ENCODE measurements around the gene LLGL2.
"Not testable (repeated sequence)": the region's sequence is repeated elsewhere in the genome, so short reads cannot be mapped to it uniquely, and the experiment has no call there.

Gene LLGL2

DNA sequence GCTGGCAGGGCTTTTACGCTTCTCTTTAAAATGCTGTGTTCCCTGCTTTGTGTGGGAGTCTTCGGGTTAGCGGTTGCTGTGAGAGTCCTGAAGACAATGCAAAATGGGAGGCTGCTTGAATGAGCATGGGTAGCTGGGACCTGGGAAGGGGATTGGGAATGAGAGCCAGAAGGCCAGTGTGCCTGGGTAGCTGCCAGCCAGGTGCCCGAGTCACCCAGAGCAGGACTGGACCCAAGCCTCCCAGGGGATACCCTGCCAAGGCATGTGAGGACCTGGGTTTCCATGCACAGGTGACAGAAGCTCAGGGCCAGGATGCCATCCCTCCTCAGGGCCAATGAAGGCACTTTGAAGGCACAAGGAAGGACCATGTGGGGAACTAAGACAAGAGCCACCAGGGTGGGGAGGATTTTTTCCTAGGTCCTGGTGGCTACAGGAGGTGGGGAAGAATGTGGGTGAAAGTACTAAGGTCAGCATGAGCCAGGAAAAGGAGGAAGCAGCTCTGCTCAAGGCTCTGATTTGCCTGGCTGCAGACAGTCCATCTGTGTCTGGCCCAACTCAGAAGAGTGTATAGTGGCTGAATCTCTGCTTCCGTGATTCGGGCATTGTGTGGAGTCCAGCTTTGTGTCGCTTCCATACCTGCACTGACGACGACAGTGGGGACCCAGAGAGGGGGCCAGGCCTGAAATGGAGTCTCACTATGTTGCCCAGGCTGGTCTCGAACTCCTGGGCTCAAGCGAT lies 48.6 kb upstream of the LLGL2 start:
- no peak overlapping the region for H3K4me3 ChIP-seq (replicated peaks; ENCODE audit: insufficient read depth, low read length)
- H3K27me3 ChIP-seq (ENCODE audit: insufficient read depth, poor library complexity, severe bottlenecking), result no peaks in the 10 kb centered on the region
- no peak overlapping the region for H3K27ac ChIP-seq (replicated peaks)
- TF ChIP-seq SPI1 (IDR thresholded peaks at IDR 0.05; ENCODE audit: borderline replicate concordance, low read depth) (no peak), POLR2AphosphoS5 (IDR thresholded peaks at IDR 0.05; ENCODE audit: low read depth) (no peak), GABPA (IDR thresholded peaks at IDR 0.05; ENCODE audit: low read depth) (no peak)
- TF ChIP-seq, protein P1, sequence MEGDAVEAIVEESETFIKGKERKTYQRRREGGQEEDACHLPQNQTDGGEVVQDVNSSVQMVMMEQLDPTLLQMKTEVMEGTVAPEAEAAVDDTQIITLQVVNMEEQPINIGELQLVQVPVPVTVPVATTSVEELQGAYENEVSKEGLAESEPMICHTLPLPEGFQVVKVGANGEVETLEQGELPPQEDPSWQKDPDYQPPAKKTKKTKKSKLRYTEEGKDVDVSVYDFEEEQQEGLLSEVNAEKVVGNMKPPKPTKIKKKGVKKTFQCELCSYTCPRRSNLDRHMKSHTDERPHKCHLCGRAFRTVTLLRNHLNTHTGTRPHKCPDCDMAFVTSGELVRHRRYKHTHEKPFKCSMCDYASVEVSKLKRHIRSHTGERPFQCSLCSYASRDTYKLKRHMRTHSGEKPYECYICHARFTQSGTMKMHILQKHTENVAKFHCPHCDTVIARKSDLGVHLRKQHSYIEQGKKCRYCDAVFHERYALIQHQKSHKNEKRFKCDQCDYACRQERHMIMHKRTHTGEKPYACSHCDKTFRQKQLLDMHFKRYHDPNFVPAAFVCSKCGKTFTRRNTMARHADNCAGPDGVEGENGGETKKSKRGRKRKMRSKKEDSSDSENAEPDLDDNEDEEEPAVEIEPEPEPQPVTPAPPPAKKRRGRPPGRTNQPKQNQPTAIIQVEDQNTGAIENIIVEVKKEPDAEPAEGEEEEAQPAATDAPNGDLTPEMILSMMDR (IDR thresholded peaks at IDR 0.05; ENCODE audit: insufficient read depth, low read length), result no peak
- TF ChIP-seq, protein P2, sequence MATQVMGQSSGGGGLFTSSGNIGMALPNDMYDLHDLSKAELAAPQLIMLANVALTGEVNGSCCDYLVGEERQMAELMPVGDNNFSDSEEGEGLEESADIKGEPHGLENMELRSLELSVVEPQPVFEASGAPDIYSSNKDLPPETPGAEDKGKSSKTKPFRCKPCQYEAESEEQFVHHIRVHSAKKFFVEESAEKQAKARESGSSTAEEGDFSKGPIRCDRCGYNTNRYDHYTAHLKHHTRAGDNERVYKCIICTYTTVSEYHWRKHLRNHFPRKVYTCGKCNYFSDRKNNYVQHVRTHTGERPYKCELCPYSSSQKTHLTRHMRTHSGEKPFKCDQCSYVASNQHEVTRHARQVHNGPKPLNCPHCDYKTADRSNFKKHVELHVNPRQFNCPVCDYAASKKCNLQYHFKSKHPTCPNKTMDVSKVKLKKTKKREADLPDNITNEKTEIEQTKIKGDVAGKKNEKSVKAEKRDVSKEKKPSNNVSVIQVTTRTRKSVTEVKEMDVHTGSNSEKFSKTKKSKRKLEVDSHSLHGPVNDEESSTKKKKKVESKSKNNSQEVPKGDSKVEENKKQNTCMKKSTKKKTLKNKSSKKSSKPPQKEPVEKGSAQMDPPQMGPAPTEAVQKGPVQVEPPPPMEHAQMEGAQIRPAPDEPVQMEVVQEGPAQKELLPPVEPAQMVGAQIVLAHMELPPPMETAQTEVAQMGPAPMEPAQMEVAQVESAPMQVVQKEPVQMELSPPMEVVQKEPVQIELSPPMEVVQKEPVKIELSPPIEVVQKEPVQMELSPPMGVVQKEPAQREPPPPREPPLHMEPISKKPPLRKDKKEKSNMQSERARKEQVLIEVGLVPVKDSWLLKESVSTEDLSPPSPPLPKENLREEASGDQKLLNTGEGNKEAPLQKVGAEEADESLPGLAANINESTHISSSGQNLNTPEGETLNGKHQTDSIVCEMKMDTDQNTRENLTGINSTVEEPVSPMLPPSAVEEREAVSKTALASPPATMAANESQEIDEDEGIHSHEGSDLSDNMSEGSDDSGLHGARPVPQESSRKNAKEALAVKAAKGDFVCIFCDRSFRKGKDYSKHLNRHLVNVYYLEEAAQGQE (IDR thresholded peaks at IDR 0.05; ENCODE audit: insufficient replicate concordance, low read depth), result no peak
- no peak for DNase-seq (ENCODE audit: low read depth in 1 of 2, low spot score in 1 of 2)

DNA sequence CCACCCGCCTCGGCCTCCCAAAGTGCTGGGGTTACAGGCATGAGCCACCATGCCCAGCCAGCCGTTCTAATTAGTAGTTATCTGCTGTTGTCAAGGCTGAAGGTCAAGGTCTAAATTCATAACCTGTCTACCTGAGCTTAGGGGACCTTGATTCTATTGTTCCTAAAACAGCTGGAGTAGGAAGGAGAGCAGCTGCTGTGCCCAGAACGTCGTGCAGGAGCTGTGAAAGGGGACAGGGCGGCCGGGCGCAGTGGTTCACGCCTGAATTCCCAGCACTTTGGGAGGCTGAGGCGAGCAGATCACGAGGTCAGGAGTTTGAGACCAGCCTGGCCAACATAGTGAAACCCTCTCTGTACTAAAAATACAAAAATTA lies 48.0 kb upstream of the LLGL2 start:
- H3K4me3 ChIP-seq (replicated peaks; ENCODE audit: insufficient read depth, low read length); DNase-seq (ENCODE audit: low read depth in 1 of 2, low spot score in 1 of 2); H3K27ac ChIP-seq (replicated peaks); H3K27me3 ChIP-seq (ENCODE audit: insufficient read depth, poor library complexity, severe bottlenecking): not testable (repeated sequence)

DNA sequence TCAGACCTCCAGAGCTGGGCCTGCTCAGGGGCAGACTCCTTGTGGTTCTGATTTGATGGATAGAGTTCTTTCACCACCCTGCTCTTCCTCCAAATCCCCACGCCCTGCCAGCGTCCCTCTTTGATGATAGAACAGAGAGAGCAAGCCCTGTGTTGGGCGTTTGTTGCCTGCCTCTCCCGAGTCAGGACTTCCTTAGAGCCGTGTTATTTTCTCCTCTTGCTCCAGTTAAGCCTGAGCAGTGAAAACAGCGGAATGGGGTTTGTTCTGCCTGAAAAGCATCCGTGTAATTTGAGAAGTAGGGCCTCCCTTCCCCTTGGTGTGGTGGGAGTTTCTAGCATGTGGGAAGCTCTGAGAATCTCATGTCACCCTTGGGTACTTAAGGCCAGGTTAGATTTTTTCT lies 47.0 kb upstream of the LLGL2 start:
- no peak overlapping the region for H3K4me3 ChIP-seq (replicated peaks; ENCODE audit: insufficient read depth, low read length)
- H3K27ac ChIP-seq (replicated peaks), result no peak overlapping the region
- H3K27me3 ChIP-seq (ENCODE audit: insufficient read depth, poor library complexity, severe bottlenecking), result no peaks in the 10 kb centered on the region
- TF ChIP-seq SPI1 (IDR thresholded peaks at IDR 0.05; ENCODE audit: borderline replicate concordance, low read depth), result no peak
- TF ChIP-seq POLR2AphosphoS5 (IDR thresholded peaks at IDR 0.05; ENCODE audit: low read depth), result no peak
- TF ChIP-seq, protein P1 (IDR thresholded peaks at IDR 0.05; ENCODE audit: insufficient read depth, low read length), result no peak
- TF ChIP-seq, protein P2 (IDR thresholded peaks at IDR 0.05; ENCODE audit: insufficient replicate concordance, low read depth), result no peak
- no peak for DNase-seq (ENCODE audit: low read depth in 1 of 2, low spot score in 1 of 2)

DNA sequence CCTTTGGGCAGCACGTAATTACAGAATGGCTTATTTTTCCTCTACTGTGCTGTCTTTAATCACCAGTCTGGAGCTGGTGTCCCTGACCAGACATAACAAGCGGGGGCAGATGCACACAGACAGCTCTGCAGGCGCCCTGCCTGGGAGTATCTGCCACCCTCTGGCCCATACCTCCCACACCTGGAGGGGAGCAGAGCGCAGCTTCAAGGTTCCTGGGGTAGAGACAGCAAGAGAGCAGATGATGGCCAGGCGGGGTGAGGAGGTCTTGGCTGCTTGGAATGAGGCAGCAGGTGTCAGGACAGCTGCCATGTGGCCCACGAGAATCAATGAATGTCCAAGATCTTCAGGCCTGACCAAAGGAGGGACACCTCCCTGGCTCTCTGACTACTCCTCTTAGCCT lies 45.2 kb upstream of the LLGL2 start:
- H3K27me3 ChIP-seq (ENCODE audit: insufficient read depth, poor library complexity, severe bottlenecking), result no peaks in the 10 kb centered on the region
- H3K4me3 ChIP-seq (replicated peaks; ENCODE audit: insufficient read depth, low read length), result no peak overlapping the region
- H3K27ac ChIP-seq (replicated peaks), result no peak overlapping the region
- no peak for DNase-seq (ENCODE audit: low read depth in 1 of 2, low spot score in 1 of 2)
- TF ChIP-seq, protein P1 (IDR thresholded peaks at IDR 0.05; ENCODE audit: insufficient read depth, low read length), result no peak
- TF ChIP-seq, protein P2 (IDR thresholded peaks at IDR 0.05; ENCODE audit: insufficient replicate concordance, low read depth), result no peak
- TF ChIP-seq POLR2AphosphoS5 (IDR thresholded peaks at IDR 0.05; ENCODE audit: low read depth) (no peak), GABPA (IDR thresholded peaks at IDR 0.05; ENCODE audit: low read depth) (no peak)
